Activated gamma-delta T cell (primary cell): ENCODE measurements around the gene FTH1.
"Not testable (repeated sequence)": the region's sequence is repeated elsewhere in the genome, so short reads cannot be mapped to it uniquely, and the experiment has no call there.

Experiments used
- DNase-seq: peaks from one replicate; lab custom pipeline; 2025; lab: John Stamatoyannopoulos, UW
- total RNA-seq, 2 donors: gene quantifications; one replicate each; lab custom pipeline; 2026; lab: John Stamatoyannopoulos, UW

FTH1 gene
- 127 to 266 reads per million in 2 donors for total RNA-seq

DNA sequence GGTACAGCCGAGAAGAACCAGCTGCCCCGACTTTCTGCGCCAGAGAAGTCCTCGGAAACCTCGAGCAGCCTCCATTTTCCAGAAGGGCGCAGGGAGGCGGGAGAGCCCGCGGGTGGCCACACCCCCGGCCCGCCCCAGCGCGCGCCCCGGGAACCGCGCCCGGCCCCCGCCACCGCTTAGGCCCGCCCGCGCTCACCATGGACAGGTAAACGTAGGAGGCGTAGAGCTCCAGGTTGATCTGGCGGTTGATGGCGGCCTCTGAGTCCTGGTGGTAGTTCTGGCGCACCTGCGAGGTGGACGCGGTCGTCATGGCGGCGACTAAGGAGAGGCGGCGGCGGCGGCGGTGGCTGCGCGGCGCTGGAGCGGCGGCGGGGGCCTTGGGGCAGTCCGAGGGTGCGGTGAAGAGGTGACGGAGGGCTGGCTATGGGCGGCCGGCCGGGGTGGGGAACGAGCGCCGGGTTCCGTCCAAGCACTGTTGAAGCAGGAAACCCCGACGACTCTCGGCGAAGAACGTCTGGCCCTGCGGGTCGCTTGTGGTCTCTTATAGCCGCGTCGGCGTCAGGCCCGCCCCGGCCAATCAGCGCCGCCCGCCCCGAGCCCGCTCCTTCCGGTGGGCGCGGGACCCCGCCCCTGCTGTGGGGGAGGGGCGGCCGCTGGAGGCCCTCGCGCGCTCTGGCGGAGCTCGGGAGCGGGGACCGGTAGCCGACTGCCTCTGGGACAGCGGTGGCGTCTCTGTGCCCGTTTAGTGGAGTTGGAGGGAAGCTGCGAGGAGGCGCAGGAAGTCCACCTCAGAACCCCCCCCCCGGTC is at the start of gene FTH1:
Gene FTH1 (minus strand): TSS at position 519 of the 808 bp plus-strand sequence. CDS start 209 bp downstream, at position 310.
- DNase-seq = peak; percentile 82

DNA sequence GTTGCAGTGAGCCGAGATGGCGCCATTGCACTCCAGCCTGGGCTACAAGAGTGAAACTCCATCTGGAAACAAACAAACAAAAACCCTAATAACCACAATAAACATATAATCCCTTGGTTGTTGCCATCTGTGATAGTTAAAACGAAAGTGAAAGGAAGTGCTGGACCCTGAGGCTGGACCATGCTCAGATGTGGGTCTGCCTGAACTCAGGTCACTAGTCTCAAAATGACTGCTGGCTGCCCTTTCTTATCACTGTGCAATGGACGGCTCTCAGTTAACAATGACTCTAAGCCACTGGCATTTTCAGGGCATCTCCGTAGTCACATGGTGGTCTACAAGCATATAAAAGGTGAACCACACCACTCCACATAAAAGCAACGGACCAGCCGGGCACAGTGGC is 48.2 kb upstream of the FTH1 start:
- DNase-seq = no peak

DNA sequence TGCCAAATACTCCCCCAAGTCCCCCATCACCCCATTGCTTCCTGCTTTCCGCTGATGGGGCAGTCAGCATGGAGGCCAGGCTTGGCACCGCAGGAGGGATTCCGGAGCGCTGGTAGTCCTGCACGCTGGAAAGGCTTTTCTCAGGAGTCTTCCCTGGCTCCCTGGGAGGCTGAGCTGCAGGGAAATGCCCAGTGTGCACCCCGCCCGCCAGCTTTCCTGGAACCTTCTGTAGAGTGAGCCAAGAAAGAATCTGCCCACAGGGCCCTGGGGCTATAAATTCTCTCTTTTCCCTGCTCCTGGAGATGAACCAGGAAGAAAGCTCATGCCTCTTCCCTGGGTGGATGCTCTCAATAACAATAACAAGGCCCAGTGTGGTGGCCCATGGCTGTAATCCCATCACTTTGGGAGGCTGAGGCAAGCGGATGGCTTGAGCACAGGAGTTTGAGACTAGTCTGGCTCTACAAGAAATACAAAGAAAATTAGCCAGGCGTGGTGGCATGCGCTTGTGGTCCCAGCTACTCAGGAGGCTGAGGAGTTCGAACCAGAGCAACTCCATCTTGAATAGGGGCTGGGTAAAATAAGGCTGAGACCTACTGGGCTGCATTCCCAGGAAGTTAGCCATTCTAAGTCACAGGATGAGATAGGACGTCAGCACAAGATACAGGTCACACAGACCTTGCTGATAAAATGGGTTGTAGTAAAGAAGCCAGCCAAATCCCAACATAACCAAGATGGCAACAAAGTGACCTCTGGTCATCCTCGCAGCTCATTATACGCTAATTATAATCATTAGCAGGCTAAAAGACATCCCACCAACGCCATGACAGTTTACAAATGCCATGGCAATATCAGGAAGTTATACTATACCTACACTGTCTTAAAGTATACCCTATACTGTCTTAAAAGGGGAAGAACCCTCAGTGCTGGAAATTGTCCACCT is 46.4 kb upstream of the FTH1 start:
- DNase-seq = no peak

DNA sequence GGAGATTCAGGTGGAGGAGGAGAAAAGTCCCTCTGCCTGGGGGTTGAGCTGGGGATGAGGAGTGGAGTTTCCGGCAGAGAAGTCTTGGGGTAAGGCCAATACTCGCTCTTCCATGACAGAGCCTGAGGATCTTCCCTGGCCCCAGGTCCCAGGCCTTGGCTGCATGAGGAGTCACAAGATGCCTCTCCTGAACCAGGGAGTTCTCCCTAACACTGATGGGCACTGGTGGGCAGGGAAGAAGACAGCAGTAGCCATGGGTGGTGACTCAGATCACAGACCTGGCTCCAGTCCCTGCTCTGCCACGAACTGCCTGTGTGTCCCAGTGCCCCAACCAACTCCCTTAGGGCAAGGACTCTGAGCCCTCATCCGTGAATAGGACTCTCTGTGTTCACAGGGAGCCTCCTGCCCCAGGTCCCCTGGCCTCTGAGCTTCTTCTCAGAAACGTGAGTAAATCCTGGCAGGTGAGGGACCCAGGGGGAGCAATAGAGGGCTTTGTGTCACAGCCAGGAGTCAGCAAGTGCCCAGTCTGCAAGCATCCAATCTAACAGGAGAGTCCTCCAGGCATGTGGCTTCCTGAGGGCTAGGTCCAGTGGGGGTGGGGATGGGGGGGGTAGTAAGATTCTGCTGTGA is 45.5 kb upstream of the FTH1 start:
- DNase-seq = no peak

DNA sequence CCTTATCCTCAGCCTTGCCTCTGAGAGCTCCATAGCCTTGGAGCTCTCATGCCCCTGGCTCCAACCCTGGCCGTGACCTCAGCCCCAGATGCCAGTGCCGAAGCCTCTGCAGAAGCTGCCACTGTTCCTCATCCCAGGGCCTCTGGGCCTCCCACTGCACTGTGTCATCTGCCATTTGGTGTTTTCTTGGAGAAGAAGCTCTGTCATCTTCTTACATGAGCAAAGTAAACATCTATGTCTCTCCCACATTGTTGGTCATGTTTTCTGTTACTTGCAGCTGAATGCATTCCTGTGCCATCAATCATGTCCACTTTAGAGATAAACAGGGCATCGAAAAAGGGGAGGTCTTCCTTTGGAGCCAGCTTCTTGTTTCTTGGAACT is 45.0 kb upstream of the FTH1 start:
- no peak for DNase-seq

DNA sequence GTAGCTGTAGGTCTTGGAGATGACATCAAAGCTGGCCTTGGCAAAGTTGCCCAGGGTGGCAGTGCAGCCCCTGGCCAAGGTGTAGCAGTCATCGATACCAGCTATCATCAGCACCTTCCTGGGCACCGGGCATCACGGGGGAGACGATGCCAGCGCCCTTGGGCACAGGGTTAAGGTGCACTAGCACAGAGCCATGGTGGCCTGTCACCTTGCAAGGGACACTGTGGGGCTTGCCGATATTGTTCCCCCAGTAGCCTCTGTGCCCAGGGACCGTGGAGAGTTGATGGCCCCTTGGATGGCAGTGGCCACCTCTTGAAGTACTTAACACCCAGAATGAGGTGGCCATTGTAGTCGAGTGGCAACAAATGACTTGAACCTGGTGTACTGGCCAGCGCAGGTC is 44.4 kb upstream of the FTH1 start:
- no peak for DNase-seq

DNA sequence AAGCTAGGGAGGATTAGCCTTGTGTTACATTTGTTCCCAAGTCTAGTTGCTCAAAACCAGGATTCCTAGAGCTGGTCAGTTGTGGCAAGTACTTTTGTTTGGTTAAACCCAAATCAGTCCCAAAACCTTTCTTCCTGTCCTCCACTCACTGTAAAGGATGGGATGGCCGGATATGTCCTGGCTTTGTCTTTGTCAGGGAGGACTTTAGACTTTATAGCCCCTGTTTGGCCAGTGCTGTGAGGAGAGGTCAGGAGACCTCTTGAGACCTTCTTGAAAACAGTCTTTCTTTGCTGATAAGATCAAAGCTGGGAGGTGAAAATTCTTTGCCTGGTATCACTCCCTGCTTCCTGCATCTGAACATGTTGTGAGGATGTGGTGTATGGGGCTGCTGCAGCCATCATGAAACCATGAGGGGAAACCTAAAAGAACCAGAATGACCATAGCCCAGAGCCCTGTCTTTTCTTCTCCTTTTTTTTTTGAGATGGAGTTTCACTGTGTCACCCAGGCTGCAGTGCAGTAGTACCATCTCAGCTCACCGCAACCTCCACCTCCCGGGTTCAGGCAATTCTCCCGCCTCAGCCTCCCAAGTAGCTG is 43.6 kb upstream of the FTH1 start:
- DNase-seq = no peak

DNA sequence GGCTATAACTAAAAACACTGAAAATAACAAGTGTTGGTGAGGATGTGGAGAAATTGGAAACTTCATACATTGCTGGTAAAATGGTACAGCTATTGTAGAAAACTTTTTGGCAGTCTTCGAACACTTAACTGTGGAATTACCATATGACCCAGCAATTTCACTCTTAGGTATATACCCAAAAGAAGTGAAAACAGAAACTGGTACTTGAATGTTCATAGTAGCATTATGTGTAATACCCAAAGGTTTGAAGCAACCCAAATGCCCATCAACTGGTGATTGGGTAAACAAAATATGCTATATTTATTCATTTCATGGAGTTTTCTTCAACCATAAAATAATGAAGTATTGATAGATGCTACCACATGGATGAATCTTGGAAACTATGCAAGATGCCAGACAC is 40.8 kb upstream of the FTH1 start:
- no peak for DNase-seq

DNA sequence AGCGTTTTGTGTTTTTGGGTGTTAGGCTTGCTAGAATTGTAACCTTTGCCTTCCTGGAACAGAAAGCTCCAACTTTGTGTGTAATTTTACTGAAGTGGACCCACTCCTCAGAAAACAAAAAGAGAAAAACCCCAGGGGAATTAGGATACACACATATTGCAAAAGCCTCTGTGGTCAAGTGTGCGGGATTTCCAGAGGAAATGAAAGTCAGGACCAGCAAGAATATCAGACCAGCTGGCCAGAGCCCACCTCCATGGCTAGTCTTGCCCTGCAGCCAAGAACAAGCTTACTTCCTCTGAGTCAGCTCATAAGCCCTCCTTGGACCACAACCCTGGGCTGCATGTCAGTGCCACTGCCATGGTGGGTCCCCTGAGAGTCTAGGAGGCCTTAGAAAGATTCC is 37.0 kb upstream of the FTH1 start:
- DNase-seq = no peak

DNA sequence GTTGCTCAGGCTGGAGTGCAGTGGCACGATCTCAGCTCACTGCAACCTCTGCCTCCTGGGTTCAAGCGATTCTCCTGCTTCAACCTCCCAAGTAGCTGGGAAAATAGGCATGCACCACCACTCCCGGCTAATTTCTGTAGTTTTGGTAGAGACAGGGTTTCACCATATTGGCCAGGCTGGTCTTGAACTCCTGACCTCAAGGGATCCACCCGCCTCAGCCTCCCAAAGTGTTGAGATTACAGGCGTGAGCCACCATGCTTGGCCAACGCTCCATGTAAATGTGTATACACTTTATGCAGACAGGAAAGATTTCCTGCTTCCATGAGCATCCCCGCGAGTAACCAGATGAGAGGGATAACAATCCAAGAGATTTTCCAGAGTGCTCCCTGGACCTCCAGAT is 34.8 kb upstream of the FTH1 start:
- DNase-seq = not testable (repeated sequence)

DNA sequence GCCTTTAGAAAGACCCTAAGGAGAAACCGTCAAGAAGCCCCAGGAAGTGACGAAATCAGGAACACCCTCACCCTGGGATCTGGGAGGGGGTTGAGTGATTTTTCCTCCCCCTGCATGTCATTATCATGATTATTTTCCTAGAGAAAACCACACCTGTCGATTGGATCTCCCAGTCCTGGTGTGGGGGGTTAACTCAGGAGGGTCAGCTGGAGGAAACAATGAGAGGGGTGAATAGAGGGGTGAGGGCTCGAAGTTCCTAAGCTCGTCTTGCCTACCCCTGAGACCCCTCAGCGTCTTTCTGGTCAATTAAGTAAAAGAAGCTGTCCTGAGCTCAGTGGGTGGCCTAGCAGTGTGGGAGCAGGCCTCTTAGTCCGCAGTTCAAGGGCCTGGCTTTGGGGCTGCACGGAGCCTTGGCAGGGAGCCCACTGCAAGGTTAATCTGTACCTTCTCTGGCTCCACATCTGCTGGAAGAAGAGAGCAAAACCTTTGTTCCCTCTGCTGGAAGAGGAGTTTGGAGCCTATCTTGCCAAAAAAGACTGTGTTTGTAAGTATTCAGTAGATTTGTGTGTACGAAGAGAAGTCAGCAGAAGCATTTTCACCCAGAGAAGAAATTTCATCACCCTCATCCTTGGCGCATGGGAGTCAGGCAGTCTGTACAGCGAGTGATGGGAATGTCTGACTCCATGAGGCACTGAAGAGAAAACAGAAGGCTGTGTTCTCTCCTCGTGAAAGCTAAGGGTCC is 34.2 kb upstream of the FTH1 start:
- DNase-seq = no peak

DNA sequence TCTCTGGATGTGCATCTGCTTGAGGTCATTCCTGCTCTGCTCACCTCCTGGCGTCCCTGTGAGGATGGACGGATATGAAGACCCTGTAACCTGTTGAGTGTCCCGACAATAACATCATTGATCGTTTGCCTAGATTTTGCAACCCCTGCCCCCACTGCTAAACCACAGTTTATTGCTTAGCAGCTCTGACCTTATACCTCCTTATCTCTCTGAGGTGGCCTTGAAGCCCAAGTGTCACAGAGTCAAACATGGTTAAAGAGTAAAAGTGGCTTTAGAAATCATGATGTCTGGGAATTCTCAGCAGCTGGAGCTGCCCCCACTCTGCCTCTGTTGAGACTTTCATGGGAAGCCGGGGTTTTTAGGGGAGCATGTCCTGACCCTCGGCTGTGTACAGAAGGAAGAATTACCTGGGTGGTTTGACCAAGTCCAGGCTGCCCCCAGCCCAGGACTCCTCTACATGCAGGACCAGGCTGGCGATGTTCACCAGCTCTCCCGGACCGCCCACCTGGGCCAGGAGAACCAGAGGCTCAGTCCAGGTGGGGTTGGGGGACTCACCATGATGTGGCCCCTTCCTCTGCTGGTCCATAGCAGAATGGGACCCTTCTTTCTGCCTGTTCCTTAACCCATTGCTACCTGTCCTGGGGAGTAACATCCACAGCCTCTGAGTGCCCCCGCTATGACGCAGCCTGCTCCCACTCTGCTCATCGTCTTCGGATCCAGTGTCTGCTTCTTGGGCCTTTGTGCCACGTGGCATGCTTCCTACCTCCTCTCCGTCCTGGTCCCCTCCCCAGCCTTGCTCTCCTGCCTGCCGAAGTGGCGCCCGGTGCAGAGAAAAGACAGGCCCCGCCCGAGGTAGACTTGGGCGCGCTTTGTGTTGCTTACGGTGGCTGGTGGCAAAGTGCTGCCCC is 33.4 kb upstream of the FTH1 start:
- no peak for DNase-seq

DNA sequence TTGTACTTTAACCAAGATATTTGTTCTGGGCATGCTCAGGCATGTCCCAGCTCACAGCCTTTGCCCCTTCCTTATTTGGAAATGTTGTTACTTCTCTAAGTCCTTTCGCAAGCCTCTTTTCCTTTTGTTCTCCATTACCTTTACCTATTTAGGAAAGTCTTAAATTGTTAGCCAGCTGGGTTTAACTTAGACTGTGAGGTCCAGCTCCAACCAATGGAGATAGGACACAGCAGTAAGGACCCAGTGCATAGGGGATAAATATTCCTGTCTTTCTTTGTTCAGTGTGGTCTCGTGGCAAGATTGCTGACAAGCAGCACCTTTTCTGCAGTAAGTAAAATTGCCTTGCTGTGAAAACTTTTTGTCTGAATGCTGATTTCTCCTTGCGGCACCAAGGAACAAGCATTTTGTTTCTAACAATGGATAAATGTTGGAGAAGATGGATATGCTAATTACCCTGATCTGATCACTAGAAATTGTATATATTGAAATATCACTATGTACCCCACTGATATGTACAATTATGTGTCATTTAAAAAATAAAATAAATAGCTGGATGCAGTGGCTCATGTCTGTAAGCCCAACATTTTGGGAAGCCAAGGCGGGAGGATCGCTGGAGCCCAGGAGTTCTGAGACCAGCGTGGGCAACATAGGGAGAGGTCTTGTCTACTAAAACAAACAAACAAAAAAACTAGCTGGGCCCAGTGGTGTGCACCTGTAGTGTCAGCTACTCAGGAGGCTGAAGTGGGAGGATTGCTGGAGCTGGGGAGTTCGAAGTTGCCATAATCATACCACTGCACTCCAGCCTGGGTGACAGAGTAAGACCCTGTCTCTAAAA is 31.9 kb upstream of the FTH1 start:
- no peak for DNase-seq

DNA sequence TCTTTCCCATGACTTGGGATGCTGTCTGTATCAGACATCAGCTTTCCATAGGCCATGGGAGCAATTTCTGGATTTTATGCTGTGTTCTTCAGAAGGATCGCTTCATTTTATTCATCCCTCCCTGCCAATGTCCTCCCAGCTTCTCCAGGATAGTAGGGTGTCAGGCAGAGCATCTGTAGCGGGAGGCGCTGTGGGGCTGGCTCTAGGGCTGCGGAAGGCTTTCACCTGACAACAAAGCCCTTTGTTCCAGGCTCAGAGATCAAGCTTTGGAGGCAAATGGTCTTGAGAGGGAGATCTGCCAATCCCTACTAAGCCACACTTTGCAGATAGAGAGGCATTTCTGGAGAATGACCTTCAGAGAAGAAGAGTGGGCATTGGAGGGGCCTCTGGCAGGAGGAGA is 29.5 kb upstream of the FTH1 start:
- DNase-seq = no peak

DNA sequence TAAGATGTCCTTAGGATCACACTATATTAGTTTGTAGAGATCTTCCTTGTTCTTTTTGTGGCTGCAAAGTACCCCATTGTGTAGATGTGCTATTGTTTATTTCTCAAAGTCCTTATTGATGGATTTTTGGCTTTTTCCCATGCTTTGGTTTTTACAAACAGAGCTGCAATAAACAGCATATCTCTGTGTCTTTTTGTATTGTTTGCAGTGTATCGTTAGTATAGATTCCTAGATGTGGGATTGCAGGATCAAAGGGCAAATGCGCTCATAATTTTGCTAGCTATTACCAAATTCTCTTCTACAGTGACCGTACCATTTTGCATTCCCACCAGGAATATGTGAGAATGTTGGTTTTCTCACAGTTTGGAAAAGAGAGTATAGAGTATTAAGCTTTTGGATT is 27.5 kb upstream of the FTH1 start:
- DNase-seq = no peak

DNA sequence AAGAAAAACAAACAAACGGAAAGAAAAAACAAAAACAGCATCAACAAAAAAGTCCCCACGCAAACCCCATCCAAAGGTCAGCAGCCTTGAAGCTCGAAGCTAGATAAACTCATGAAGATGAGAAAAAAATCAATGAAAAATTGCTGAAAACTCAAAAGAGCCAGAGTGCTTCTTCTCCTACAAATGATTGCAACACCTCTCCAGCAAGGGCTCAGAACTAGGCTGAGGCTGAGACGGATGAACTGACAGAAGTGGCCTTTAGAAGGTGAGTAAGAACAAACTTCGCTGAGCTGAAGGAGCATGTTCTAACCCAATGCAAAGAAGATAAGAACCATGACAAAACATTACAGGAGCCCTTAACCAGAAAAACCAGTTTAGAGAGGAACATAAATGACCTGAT is 18.4 kb upstream of the FTH1 start:
- DNase-seq = no peak

DNA sequence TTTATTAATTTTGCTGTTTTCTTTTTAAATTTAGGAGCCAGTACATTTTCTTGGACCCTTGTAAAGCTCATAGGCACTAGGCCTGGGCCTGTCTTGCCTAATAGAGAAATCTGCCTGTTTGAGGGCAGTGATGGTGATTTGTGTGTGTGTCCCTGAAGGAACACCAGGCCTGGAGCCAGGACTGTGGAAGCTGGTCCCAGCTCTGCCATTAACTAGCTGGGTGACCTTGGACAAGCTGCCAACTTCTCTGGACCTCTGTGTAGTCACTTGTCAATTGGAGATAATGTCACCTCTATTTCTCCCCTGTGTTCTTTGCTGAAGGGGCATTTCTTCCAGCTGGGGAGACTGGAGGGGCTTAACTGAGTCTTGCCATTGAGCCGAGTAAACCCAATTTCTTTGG is 16.0 kb upstream of the FTH1 start:
- no peak for DNase-seq

DNA sequence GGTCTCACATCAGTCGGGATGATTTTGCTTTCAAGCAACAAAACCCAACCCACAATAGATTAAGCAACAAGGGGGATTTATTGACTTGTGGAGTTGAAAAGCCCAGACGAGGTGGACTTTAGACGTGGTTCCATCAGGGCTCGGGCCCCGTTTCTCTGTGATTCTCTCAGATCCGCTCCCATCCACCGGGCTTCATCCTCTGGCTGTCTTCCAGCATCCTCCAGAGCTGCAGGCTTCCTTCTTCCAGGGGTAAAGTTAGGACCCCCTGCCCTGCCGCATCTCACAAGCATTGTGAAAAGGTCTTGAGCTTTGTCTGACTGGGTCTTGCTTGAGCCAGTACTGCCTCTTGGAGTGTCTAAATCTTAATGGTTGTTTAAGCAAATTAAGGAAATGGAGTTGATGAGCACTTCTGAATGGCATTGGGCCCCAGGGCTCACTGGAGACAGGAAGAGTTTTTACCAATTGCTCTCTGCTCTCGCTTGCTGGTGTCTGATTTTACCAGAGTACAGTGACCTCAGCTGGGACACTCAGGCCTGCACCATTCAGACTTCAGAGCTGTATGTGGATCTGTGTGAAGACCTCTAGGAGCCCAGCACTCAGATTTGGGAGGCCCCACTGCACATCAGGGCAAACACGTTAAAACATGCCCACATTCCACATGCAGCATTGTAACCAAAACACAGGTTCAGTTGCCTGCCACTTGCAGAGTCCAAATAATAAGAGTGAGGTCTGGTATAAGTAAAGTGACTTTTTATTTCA is 13.5 kb upstream of the FTH1 start:
- no peak for DNase-seq
